NCI-H1436 (cell line): ENCODE measurements around the gene SST.
A peak's percentile ranks its signal among the peaks of the same experiment; 100 is the strongest.
"Not testable (repeated sequence)": the region's sequence is repeated elsewhere in the genome, so short reads cannot be mapped to it uniquely, and the experiment has no call there.

ENCODE experiments used
- DNase-seq: peaks from one replicate; lab custom pipeline; 2025; lab: John Stamatoyannopoulos, UW

The SST gene

GRCh38 chr3:187684444-187684843 lies 14.2 kb upstream of the SST start:
- DNase-seq: no peak

GRCh38 chr3:187681756-187682155 lies 11.6 kb upstream of the SST start:
- not testable (repeated sequence) for DNase-seq

GRCh38 chr3:187679638-187680396 lies 9.6 kb upstream of the SST start:
- DNase-seq: peak; percentile 54

- peak; percentile 66 for DNase-seq
These were observed 8.6 kb upstream of the SST start for GRCh38 chr3:187678726-187679268.

GRCh38 chr3:187677604-187678003 lies 7.4 kb upstream of the SST start:
- DNase-seq: no peak

- DNase-seq: no peak
These were observed 2.8 kb upstream of the SST start for GRCh38 chr3:187673012-187673411.

GRCh38 chr3:187667526-187667925 lies 2.7 kb downstream of the SST start:
- DNase-seq: peak; percentile 20

- DNase-seq: no peak
These were observed 4.3 kb downstream of the SST start for GRCh38 chr3:187665764-187666402.

GRCh38 chr3:187665010-187665409 lies 5.2 kb downstream of the SST start:
- DNase-seq: no peak

GRCh38 chr3:187662848-187663409 lies 7.3 kb downstream of the SST start:
- no peak for DNase-seq

- DNase-seq: no peak
These were observed 8.9 kb downstream of the SST start for GRCh38 chr3:187661267-187661666.

- DNase-seq: no peak
These were observed 18.9 kb downstream of the SST start for GRCh38 chr3:187651282-187651681.

GRCh38 chr3:187648177-187648576 lies 22.0 kb downstream of the SST start:
- no peak for DNase-seq

GRCh38 chr3:187646906-187647660 lies 23.1 kb downstream of the SST start:
- no peak for DNase-seq

GRCh38 chr3:187645379-187645778 lies 24.8 kb downstream of the SST start:
- DNase-seq: not testable (repeated sequence)

GRCh38 chr3:187642861-187643260 lies 27.3 kb downstream of the SST start:
- no peak for DNase-seq

- DNase-seq: peak; percentile 10
These were observed 28.7 kb downstream of the SST start for GRCh38 chr3:187641320-187642016.

- no peak for DNase-seq
These were observed 29.6 kb downstream of the SST start for GRCh38 chr3:187640569-187641059.

GRCh38 chr3:187639927-187640568 lies 30.1 kb downstream of the SST start:
- no peak for DNase-seq

- no peak for DNase-seq
These were observed 33.7 kb downstream of the SST start for GRCh38 chr3:187636528-187636927.

GRCh38 chr3:187630404-187630803 lies 39.8 kb downstream of the SST start:
- no peak for DNase-seq
